ENCODE data around the gene ARHGAP22. TPM values are rescaled to one million over a fixed set of nuclear protein-coding genes. Genes with fewer than 3 reads are reported as not detected.

ARHGAP22 gene
- total RNA-seq, 2 donors from 2014 or later: 4.4 to 8.6 TPM

DNA sequence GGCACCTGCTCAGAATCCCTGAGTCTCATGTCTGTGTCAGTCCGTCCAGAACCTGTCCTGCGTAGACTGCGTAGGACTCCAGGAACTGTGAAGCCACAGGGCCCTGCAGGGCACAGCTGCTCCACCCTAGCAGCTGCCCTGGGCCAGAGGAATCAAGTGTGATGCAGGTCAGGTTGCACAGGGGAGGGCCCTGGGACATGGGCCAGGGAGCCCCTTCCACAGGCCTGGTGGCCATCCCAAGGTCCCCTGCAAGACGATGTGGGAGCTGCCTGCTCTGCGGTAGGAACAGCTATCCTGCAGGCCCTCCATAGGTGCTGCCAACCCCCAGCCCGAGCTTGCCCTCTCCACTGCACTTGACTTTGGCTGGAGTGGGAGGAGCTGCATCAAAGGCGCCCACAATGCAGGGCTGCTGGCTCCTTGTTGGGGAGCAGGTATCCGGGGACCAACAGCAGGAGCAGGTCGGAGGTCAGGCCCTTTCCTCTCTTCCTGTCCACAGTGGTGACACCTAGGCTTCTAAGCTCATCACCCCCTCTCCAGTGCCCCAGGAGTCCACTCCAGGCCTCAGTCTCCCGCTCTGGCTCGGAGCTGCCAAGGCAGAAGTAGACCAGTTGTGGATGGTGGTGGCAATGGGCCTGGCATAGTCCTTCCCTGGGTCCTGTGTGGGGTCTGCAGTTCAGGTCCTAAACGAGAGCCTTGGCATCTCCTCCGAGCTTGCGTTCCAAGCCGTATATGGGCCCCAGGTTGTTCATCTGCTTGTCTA is 149.3 kb downstream of the ARHGAP22 start:
- Histone ChIP-seq H3K36me3 (no peaks in the 10 kb centered on the region), H3K27me3 (replicated peaks; ENCODE audit: insufficient read depth) (no peaks in the 10 kb centered on the region), H3K27ac (no peak overlapping the region), H3K4me3 (no peak overlapping the region), H3K9me3 (no peaks in the 10 kb centered on the region), H3K4me1 (replicated peaks) (no peaks in the 10 kb centered on the region)
- TF ChIP-seq, protein P1, sequence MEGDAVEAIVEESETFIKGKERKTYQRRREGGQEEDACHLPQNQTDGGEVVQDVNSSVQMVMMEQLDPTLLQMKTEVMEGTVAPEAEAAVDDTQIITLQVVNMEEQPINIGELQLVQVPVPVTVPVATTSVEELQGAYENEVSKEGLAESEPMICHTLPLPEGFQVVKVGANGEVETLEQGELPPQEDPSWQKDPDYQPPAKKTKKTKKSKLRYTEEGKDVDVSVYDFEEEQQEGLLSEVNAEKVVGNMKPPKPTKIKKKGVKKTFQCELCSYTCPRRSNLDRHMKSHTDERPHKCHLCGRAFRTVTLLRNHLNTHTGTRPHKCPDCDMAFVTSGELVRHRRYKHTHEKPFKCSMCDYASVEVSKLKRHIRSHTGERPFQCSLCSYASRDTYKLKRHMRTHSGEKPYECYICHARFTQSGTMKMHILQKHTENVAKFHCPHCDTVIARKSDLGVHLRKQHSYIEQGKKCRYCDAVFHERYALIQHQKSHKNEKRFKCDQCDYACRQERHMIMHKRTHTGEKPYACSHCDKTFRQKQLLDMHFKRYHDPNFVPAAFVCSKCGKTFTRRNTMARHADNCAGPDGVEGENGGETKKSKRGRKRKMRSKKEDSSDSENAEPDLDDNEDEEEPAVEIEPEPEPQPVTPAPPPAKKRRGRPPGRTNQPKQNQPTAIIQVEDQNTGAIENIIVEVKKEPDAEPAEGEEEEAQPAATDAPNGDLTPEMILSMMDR (IDR thresholded peaks at IDR 0.05): no peak
- TF ChIP-seq POLR2A (IDR thresholded peaks at IDR 0.05) (no peak), POLR2AphosphoS5 (IDR thresholded peaks at IDR 0.05) (no peak)
- 96% methylated on average over 14 of the region's 15 CpGs for WGBS
- intact Hi-C loops (cut with DNase I): no loop called here
- DNase-seq (ENCODE audit: low spot score): no peak

DNA sequence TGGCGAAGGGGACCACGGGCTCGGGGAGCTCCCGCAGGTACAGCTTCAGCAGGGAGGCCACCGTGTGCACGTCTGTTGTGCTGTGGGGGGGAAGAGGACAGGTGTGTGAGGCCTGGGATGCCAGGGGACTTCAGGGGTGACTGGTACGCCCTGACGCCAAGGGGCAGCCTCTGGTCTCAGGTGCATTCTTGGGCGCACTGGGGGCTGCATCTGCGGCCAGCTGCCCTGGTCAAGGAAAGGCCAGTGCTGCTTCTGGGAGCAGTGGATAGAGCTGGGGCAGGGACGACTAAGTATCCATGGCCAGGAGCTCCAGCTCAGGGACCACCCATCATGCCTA is 149.8 kb downstream of the ARHGAP22 start:
- Histone ChIP-seq H3K36me3 (no peaks in the 10 kb centered on the region), H3K4me1 (replicated peaks) (no peaks in the 10 kb centered on the region), H3K4me3 (no peak overlapping the region), H3K27ac (no peak overlapping the region), H3K27me3 (replicated peaks; ENCODE audit: insufficient read depth) (no peaks in the 10 kb centered on the region), H3K9me3 (no peaks in the 10 kb centered on the region)
- DNase-seq (ENCODE audit: low spot score): no peak
- intact Hi-C loops (cut with DNase I): no loop called here
- no peak for TF ChIP-seq POLR2AphosphoS5 (IDR thresholded peaks at IDR 0.05)
- TF ChIP-seq, protein P1 (IDR thresholded peaks at IDR 0.05): no peak
- TF ChIP-seq POLR2A (IDR thresholded peaks at IDR 0.05): no peak
- WGBS: 92% methylated on average over 4 of the region's 11 CpGs

DNA sequence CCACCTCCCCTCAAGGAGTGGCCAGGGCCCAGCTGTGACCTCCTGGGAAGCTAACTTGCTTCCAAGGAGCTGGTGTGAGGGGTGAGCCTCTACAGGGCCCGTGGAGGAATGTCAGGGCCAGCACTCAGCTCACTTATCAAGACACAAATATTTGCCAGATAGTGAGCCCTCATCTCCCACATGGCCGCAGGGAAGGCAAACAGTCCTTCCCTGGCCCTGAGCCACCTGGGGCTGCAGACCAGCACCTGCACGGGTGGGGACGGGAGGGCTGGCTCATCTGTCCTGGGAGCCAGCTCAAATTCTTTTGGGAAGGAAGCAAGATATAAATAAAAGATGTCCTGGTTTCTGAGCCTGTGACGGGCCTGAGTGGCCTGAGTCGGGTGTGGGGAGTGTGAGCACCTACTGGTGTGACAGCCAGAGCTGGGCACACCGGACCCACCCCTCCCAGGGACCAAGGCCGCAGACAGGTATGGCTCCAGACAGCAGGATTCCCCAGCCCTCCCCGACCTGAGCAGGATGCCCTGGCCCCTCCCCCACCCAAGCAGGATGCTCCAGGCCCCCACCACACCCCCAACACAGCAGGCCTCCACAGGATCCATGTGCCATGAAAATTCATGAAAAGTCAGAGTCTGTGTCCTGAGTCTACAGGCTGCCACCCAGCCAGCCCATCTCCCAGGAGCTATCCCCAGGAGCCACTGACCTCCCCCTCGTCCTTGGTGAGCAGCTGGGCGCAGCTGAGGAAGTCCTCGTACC is 150.4 kb downstream of the ARHGAP22 start:
- Histone ChIP-seq H3K4me1 (replicated peaks) (no peaks in the 10 kb centered on the region), H3K27me3 (replicated peaks; ENCODE audit: insufficient read depth) (no peaks in the 10 kb centered on the region), H3K27ac (no peak overlapping the region), H3K4me3 (no peak overlapping the region), H3K9me3 (no peaks in the 10 kb centered on the region), H3K36me3 (no peaks in the 10 kb centered on the region)
- WGBS: 60% methylated on average over 12 of the region's 12 CpGs
- TF ChIP-seq POLR2AphosphoS5 (IDR thresholded peaks at IDR 0.05) (no peak), POLR2A (IDR thresholded peaks at IDR 0.05) (no peak)
- TF ChIP-seq, protein P1 (IDR thresholded peaks at IDR 0.05): no peak
- DNase-seq (ENCODE audit: low spot score): no peak
- intact Hi-C loops (cut with DNase I): no loop called here

DNA sequence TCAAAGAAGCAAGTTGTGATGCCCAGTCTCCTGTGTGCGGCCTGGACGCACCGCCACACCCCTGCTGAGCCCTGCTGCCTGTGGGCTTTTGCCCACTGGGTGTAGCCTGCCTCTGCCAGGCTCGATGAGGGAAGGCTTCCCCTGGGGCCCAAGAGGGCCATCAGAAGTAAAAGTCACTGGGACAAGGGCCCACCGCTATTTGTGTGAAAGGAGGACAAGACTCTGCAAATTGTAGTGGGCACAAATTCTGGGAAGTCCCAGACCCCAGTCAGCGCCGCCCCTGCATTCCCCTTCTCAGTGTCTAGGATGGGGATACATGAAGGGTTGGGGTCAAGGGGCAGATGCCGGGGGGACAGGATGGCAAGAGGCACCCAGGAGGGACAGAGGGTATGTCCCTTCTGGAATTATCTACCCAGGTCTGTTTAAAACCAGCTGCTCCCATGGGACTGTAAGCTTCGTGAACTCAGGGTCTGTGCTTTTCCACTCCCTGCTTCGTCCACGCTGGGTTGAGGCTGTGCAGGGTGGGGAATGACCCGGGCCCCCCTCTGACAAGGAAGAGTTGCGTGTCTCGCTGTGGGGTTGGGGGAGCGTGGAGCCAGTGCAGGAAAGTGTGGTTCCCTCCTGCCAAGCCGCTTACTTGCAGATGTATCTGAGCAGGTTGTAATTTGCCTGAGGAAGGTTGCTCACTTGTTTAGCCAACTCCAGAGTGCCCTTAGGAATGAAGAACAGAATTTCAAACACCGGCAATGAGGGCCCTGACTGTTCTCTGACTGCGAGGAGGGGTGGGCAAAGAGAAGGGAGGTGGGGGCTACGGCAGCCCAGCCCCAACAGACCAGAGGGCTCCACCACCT is 151.2 kb downstream of the ARHGAP22 start:
- H3K4me1 ChIP-seq (replicated peaks): no peaks in the 10 kb centered on the region
- no peak for DNase-seq (ENCODE audit: low spot score)
- H3K9me3 ChIP-seq: no peaks in the 10 kb centered on the region
- no peaks in the 10 kb centered on the region for H3K27me3 ChIP-seq (replicated peaks; ENCODE audit: insufficient read depth)
- no peak overlapping the region for H3K4me3 ChIP-seq
- TF ChIP-seq POLR2AphosphoS5 (IDR thresholded peaks at IDR 0.05): no peak
- no peak for TF ChIP-seq POLR2A (IDR thresholded peaks at IDR 0.05)
- TF ChIP-seq, protein P1 (IDR thresholded peaks at IDR 0.05): no peak
- 84% methylated on average over 19 of the region's 19 CpGs for WGBS
- no peaks in the 10 kb centered on the region for H3K36me3 ChIP-seq
- intact Hi-C loops (cut with DNase I): no loop called here
- H3K27ac ChIP-seq: no peak overlapping the region
